Adrenal gland (tissue), 12 donors: ENCODE data around the gene BRPF1. TPM values are rescaled to one million over a fixed set of nuclear protein-coding genes. Genes with fewer than 3 reads are reported as not detected.

Experiments
- DNase-seq, 7 donors: peaks; one replicate each; pipeline ENCODE4 v3.0.0-alpha.2; 2019 to 2020
- H3K27ac ChIP-seq, 5 donors: fragments of 200-600 bp; sonication (generic) in 4 of 5; 1 replicate in 3 of 5; 2 replicates in 2 of 5; pipeline versions ENCODE4 v1.5.1 to v1.8.0; 2016 to 2020; ENCODE audit warnings: mild to moderate bottlenecking in 1 of 5
- H3K27me3 ChIP-seq: fragments of 200-600 bp; 2 replicates; pipeline ENCODE4 v1.8.0; 2021
- H3K36me3 ChIP-seq, 2 donors: fragments of 200-600 bp; replicated peaks in 1 of 2; 1 replicate in 1 of 2; 2 replicates in 1 of 2; pipeline versions ENCODE4 v1.5.1 to v1.8.0; 2018 to 2022
- H3K4me1 ChIP-seq, 2 donors: fragments of 200-600 bp; replicated peaks in 1 of 2; 1 replicate in 1 of 2; 2 replicates in 1 of 2; pipeline versions ENCODE4 v1.5.1 to v1.8.0; 2018 to 2021
- H3K4me3 ChIP-seq, 4 donors: fragments of 200-600 bp; sonication (generic) in 3 of 4; one replicate each; pipeline ENCODE4 v1.5.1; 2016 to 2018
- H3K9me3 ChIP-seq, 3 donors: fragments of 200-600 bp; sonication (generic) in 1 of 3; replicated peaks in 1 of 3; 1 replicate in 2 of 3; 2 replicates in 1 of 3; pipeline versions ENCODE4 v1.5.1 to v1.8.0; 2016 to 2021
- CTCF ChIP-seq, 6 experiments: fragments of 450-650 bp in 4 of 6; fragments of 200-600 bp in 2 of 6; sonication (generic) in 1 of 6; IDR thresholded peaks; 1 replicate in 5 of 6; 2 replicates in 1 of 6; pipeline versions ENCODE4 v1.5.1 to v1.8.0; 2016 to 2021; ENCODE audit warnings: antibody characterized with exemption in 6 of 6, mild to moderate bottlenecking in 2 of 6, moderate library complexity in 1 of 6
- POLR2A ChIP-seq, 2 donors: fragments of 450-650 bp; IDR thresholded peaks; one replicate each; pipeline ENCODE4 v1.6.1; 2017; ENCODE audit warnings: antibody characterized with exemption in 2 of 2, mild to moderate bottlenecking in 2 of 2, moderate library complexity in 1 of 2
- WGBS, 4 donors: extraction: QIAGEN DNeasy Blood & Tissue Kit in 2 of 4; methylation state at CpG; one replicate each; pipeline versions ENCODE4 v1.1.5 to v1.1.7; 2013 to 2017; 5-methylcytosine and 5-hydroxymethylcytosine counted together
- intact Hi-C, 2 donors: fragments of 100-400 bp; cut with DNase I; formaldehyde crosslinking; loops; one replicate each; pipeline versions ENCODE4 v1.14.1 to v1.15.0; 2022 to 2023
- polyA plus RNA-seq, 3 donors: library from polyadenylated mRNA; stranded (reverse); fragments of 200-250 nt in 2 of 3; fragments of 350-450 nt in 1 of 3; fragmentation: Illumina TruSeq in 1 of 3; extraction: RNeasy Lipid Tissue Mini Kit (QIAGEN cat#74804) in 1 of 3; gene quantifications; one replicate each; pipeline ENCODE4 v1.2.3, GENCODE V29; 2013 to 2014
- total RNA-seq, 9 donors: library from RNA; depleted of rRNA in 4 of 9; stranded (reverse); fragments of >200 nt in 4 of 9; fragments of 120-200 nt in 1 of 9; fragmentation: NEBNext Ultra II Directional in 1 of 9; extraction: Animal tissue kit (Norgen Biotek cat#: 25700) in 1 of 9; gene quantifications; one replicate each; pipeline versions ENCODE4 v1.1.0 to v1.2.4, GENCODE V29; 2013 to 2023
- donor health status: healthy with polysubstance abuse.
- donor health status: Bipolar disorder and iron deficiency.
- donor health status: DM: yes; HTN: yes; CAD: no.
- donor health status: DM: no; HTN: no; CAD: no.
- donor health status: DM: no; HTN: no; CAD: no.
- donor health status: DM: yes; HTN: yes; CAD: no.

Gene BRPF1
- total and polyA plus RNA-seq, 12 donors = 7.4 to 18.7 (median 14.3) TPM

GRCh38 chr3:9715136-9715535 lies 16.4 kb upstream of the BRPF1 start:
- no peak overlapping the region for H3K4me3 ChIP-seq
- H3K27me3 ChIP-seq = no peaks in the 10 kb centered on the region
- H3K9me3 ChIP-seq = no peaks in the 10 kb centered on the region
- H3K27ac ChIP-seq = peak overlapping the region in 3 of 5 donors; percentile 23 to 61 (median 37)
- TF ChIP-seq CTCF (IDR thresholded peaks at IDR 0.05) (no peak), POLR2A (IDR thresholded peaks at IDR 0.05) (no peak)
- H3K4me1 ChIP-seq = peaks cover 4 to 10% of the 10 kb centered on the region in 2 donors
- 18 to 30% (median 24%) methylated on average over 2 to 4 of the region's 4 CpGs for WGBS, 4 donors
- DNase-seq = no peak
- intact Hi-C loops = no loop called here
- no peaks in the 10 kb centered on the region for H3K36me3 ChIP-seq

- Histone ChIP-seq H3K4me3 (no peak overlapping the region), H3K27me3 (no peaks in the 10 kb centered on the region), H3K36me3 (no peaks in the 10 kb centered on the region), H3K4me1 (peaks cover 4 to 10% of the 10 kb centered on the region in 2 donors), H3K9me3 (no peaks in the 10 kb centered on the region), H3K27ac (peak overlapping the region in 4 of 5 donors; percentile 52 to 77 (median 64))
- WGBS, 4 donors = 17 to 26% (median 23%) methylated on average over 6 of the region's 6 CpGs
- DNase-seq = peak; percentile 81 to 94 (median 91)
- TF ChIP-seq CTCF (IDR thresholded peaks at IDR 0.05) = peak; percentile 48 to 90 (median 88)
- no peak for TF ChIP-seq POLR2A (IDR thresholded peaks at IDR 0.05)
- intact Hi-C loops = no loop called here
These were observed 15.6 kb upstream of the BRPF1 start for GRCh38 chr3:9715764-9716437.

- peaks cover 4 to 10% of the 10 kb centered on the region in 2 donors for H3K4me1 ChIP-seq
- H3K9me3 ChIP-seq = no peaks in the 10 kb centered on the region
- 81 to 86% (median 83%) methylated on average over 5 of the region's 5 CpGs for WGBS, 4 donors
- H3K27ac ChIP-seq = no peak overlapping the region
- H3K27me3 ChIP-seq = no peaks in the 10 kb centered on the region
- TF ChIP-seq CTCF (IDR thresholded peaks at IDR 0.05) (no peak), POLR2A (IDR thresholded peaks at IDR 0.05) (no peak)
- H3K4me3 ChIP-seq = no peak overlapping the region
- intact Hi-C loops = no loop called here
- no peaks in the 10 kb centered on the region for H3K36me3 ChIP-seq
- DNase-seq = no peak
These were observed 14.6 kb upstream of the BRPF1 start for GRCh38 chr3:9716801-9717555.

GRCh38 chr3:9717563-9717962 lies 14.0 kb upstream of the BRPF1 start:
- H3K9me3 ChIP-seq = no peaks in the 10 kb centered on the region
- TF ChIP-seq CTCF (IDR thresholded peaks at IDR 0.05) (no peak), POLR2A (IDR thresholded peaks at IDR 0.05) (no peak)
- peaks cover 4 to 10% of the 10 kb centered on the region in 2 donors for H3K4me1 ChIP-seq
- H3K27me3 ChIP-seq = no peaks in the 10 kb centered on the region
- 84 to 94% (median 88%) methylated on average over 1 of the region's 1 CpG for WGBS, 4 donors
- intact Hi-C loops = no loop called here
- no peak overlapping the region for H3K27ac ChIP-seq
- DNase-seq = no peak
- H3K4me3 ChIP-seq = no peak overlapping the region
- no peaks in the 10 kb centered on the region for H3K36me3 ChIP-seq
